HUES48 (cell line): Measurements from ENCODE around the gene CHKA.
"Not testable (repeated sequence)": the region's sequence is repeated elsewhere in the genome, so short reads cannot be mapped to it uniquely, and the experiment has no call there.

ENCODE experiments used
- H3K27ac ChIP-seq: one replicate; pipeline ENCODE4 v1.7.0; 2013; ENCODE audit warnings: low read depth, low read length, inconsistent platforms
- H3K27me3 ChIP-seq: 2 replicates; pipeline ENCODE4 v1.6.1; 2013; ENCODE audit warnings: mild to moderate bottlenecking, low read length; ENCODE audit not compliant: control insufficient read depth, insufficient read depth
- H3K36me3 ChIP-seq: 2 replicates; pipeline ENCODE4 v1.6.1; 2013; ENCODE audit warnings: low read length; ENCODE audit not compliant: control insufficient read depth, insufficient read depth
- H3K4me1 ChIP-seq: 2 replicates; pipeline ENCODE4 v1.6.1; 2013; ENCODE audit warnings: mild to moderate bottlenecking, low read length; ENCODE audit not compliant: control insufficient read depth, insufficient read depth
- H3K4me3 ChIP-seq: 2 replicates; pipeline ENCODE4 v1.5.1; 2013; ENCODE audit warnings: mild to moderate bottlenecking, low read depth, low read length
- H3K9ac ChIP-seq: 2 replicates; pipeline ENCODE4 v1.6.1; 2013; ENCODE audit warnings: mild to moderate bottlenecking, low read depth, low read length, moderate library complexity
- H3K9me3 ChIP-seq: 2 replicates; pipeline ENCODE4 v1.6.1; 2013; ENCODE audit warnings: low read length; ENCODE audit not compliant: control insufficient read depth, insufficient read depth

CHKA gene

GRCh38 chr11:68115285-68115684 is 5.9 kb downstream of the CHKA start:
- no peak overlapping the region for H3K27ac ChIP-seq
- H3K36me3 ChIP-seq: peaks cover 22% of the 10 kb centered on the region
- H3K4me1 ChIP-seq: peaks cover 12% of the 10 kb centered on the region; the same call in 1 of the 2 replicates
- no peak overlapping the region for H3K4me3 ChIP-seq
- no peaks in the 10 kb centered on the region for H3K9me3 ChIP-seq
- no peak overlapping the region for H3K9ac ChIP-seq
- H3K27me3 ChIP-seq: no peaks in the 10 kb centered on the region

DNA sequence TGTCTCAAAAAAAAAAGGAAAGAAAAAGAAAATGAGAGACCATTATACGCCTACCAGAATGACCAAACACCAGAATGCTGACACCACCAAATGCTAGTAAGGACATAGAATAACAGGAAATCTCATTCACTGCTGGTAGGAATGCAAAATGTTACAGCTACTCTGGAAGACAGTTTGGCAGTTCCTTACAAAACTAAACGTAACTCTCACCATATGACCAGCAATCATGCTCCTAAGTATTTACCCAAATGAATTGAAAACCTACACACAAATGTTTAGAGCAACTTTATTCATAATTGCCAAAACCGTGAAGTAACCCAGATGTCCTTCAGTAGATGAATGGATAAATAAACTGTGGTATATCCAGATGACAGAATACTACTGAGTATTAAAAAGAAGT is 7.2 kb downstream of the CHKA start:
- Histone ChIP-seq H3K9ac (no peak overlapping the region), H3K27ac (no peak overlapping the region), H3K36me3 (peaks cover 26% of the 10 kb centered on the region), H3K27me3 (no peaks in the 10 kb centered on the region), H3K9me3 (no peaks in the 10 kb centered on the region), H3K4me3 (no peak overlapping the region), H3K4me1 (peaks cover 10% of the 10 kb centered on the region; the same call in 1 of the 2 replicates)

GRCh38 chr11:68107689-68108088 is 13.5 kb downstream of the CHKA start:
- no peak overlapping the region for H3K27ac ChIP-seq
- peaks cover 10% of the 10 kb centered on the region for H3K4me1 ChIP-seq
- H3K4me3 ChIP-seq: no peak overlapping the region
- H3K27me3 ChIP-seq: no peaks in the 10 kb centered on the region
- no peaks in the 10 kb centered on the region for H3K9me3 ChIP-seq
- H3K9ac ChIP-seq: no peak overlapping the region
- H3K36me3 ChIP-seq: peaks cover 12% of the 10 kb centered on the region

- H3K9me3 ChIP-seq: no peaks in the 10 kb centered on the region
- H3K27me3 ChIP-seq: no peaks in the 10 kb centered on the region
- peaks cover 12% of the 10 kb centered on the region for H3K36me3 ChIP-seq
- no peak overlapping the region for H3K4me3 ChIP-seq
- H3K9ac ChIP-seq: no peak overlapping the region
- H3K27ac ChIP-seq: no peak overlapping the region
- peaks cover 10% of the 10 kb centered on the region for H3K4me1 ChIP-seq
Measured at GRCh38 chr11:68106165-68106940, 14.8 kb downstream of the CHKA start.

DNA sequence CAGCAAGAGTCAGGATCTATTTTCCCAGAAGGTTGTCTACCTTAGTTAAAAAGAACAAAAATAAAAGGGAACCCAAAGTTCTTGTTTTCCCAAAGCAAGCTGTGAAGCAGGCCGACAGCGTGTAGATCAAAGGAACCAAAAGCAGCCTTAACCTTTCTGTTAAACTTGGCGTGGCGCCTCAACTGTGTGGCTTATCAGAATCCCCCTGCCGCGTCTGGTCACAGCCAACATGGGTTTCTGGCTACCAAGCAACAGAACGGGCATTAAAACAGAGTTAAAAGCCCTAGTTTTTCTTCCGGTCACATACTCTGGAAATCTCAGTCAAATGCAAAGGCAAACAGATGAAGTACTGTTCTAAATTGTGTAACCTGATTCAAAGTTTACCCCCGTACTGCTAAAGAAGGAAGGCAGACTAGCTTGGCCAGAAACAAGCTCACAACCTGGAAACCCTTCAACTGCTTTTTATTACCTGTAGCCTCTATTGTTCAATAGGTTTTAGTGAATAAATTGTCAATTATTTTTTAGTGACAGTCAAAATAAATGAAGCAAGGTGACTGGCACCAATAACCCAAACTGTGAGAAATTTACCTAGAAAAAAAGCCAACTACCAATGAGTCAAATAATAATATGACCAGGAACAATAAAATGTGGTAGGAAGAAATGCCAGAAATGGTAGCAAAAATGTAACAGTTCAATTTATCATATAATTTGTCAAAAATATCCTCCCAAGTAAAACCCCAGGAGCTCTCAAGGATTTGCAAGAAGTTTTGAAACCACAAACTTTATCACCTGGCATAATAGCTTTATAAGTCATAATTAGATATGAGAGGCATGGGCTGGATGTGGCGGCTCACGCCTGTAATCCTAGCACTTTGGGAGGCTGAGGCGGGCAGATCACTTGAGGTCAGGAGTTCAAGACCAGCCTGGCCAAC is 21.4 kb downstream of the CHKA start:
- Histone ChIP-seq H3K4me3 (no peak overlapping the region), H3K9ac (no peak overlapping the region), H3K9me3 (no peaks in the 10 kb centered on the region), H3K36me3 (peaks cover 13% of the 10 kb centered on the region), H3K27me3 (no peaks in the 10 kb centered on the region), H3K4me1 (peaks cover 8% of the 10 kb centered on the region), H3K27ac (peak overlapping the region; percentile 70)

DNA sequence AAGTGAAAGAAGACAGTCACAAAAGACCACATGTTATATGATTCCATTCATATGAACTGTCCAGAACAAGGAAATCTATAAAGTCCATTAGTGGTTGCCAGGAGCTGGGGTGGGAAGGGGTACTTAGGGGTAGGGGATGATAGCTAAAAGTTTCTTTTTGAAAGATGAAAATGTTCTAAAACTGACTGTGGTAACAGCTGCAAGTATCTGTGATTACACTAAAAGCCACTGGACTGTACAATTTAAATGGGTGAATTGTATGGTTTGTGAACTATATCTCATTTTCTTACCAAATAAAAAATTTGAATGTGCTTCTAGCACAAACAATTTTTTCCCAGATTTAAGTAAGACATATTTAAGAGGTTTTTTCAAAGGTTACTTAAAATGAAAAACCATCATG is 22.1 kb downstream of the CHKA start:
- Histone ChIP-seq H3K27ac (peak overlapping the region; percentile 31), H3K9me3 (no peaks in the 10 kb centered on the region), H3K27me3 (no peaks in the 10 kb centered on the region), H3K4me1 (peaks cover 8% of the 10 kb centered on the region), H3K9ac (no peak overlapping the region), H3K36me3 (peaks cover 19% of the 10 kb centered on the region), H3K4me3 (no peak overlapping the region)

GRCh38 chr11:68096962-68097361 is 24.2 kb downstream of the CHKA start:
- peaks cover 11% of the 10 kb centered on the region for H3K4me1 ChIP-seq
- no peaks in the 10 kb centered on the region for H3K9me3 ChIP-seq
- H3K36me3 ChIP-seq: peaks cover 24% of the 10 kb centered on the region
- H3K27me3 ChIP-seq: no peaks in the 10 kb centered on the region
- H3K9ac ChIP-seq: no peak overlapping the region
- H3K4me3 ChIP-seq: no peak overlapping the region
- H3K27ac ChIP-seq: no peak overlapping the region

GRCh38 chr11:68093565-68093964 is 27.6 kb downstream of the CHKA start:
- Histone ChIP-seq H3K9me3 (no peaks in the 10 kb centered on the region), H3K4me1 (0 out of 2 replicates have a peak, but pooled peaks cover 3% of the 10 kb centered on the region), H3K27me3 (no peaks in the 10 kb centered on the region), H3K9ac (no peak overlapping the region), H3K27ac (no peak overlapping the region), H3K36me3 (peaks cover 31% of the 10 kb centered on the region), H3K4me3 (no peak overlapping the region)

DNA sequence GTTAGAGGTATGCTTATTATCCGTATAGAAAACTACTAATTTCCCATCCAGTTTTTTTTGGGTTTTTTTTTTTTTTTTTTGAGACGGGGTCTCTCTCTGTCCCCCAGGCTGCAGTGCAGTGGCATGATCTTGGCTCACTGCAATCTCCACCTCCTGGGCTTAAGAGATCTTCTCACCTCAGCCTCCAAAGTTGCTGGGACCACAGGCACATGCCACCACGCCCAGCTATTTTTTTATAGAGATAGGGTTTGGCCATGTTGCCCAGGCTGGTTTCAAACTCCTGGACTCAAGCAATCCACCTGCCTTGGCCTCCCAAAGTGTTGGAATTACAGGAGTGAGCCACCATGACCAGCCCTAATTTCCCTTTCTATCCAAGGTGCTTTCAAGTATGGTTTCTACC is 28.2 kb downstream of the CHKA start:
- H3K9ac ChIP-seq, H3K4me1 ChIP-seq, H3K27ac ChIP-seq, H3K9me3 ChIP-seq, H3K4me3 ChIP-seq, H3K27me3 ChIP-seq: not testable (repeated sequence)
- peaks cover 31% of the 10 kb centered on the region for H3K36me3 ChIP-seq

- Histone ChIP-seq H3K27ac (no peak overlapping the region), H3K9me3 (no peaks in the 10 kb centered on the region)
Measured at GRCh38 chr11:68092411-68092810, 28.8 kb downstream of the CHKA start.

GRCh38 chr11:68090706-68091105 is 30.5 kb downstream of the CHKA start:
- Histone ChIP-seq H3K36me3 (peaks cover 20% of the 10 kb centered on the region), H3K27ac (no peak overlapping the region), H3K4me3 (no peak overlapping the region), H3K27me3 (no peaks in the 10 kb centered on the region), H3K9ac (no peak overlapping the region), H3K4me1 (0 out of 2 replicates have a peak, but pooled peaks cover 3% of the 10 kb centered on the region), H3K9me3 (no peaks in the 10 kb centered on the region)

More at GRCh38 chr11:68092411-68092810, 28.8 kb downstream of the CHKA start:
- Histone ChIP-seq H3K36me3 (peaks cover 31% of the 10 kb centered on the region), H3K4me3 (no peak overlapping the region), H3K27me3 (no peaks in the 10 kb centered on the region), H3K4me1 (0 out of 2 replicates have a peak, but pooled peaks cover 3% of the 10 kb centered on the region), H3K9ac (no peak overlapping the region)
